GM23338 (cell line): ENCODE data around the gene RNU5D-1. TPM values are rescaled to one million over a fixed set of nuclear protein-coding genes. Genes with fewer than 3 reads are reported as not detected.

Experiments
- ATAC-seq: fragments of 200-7000 bp; cut with Tn5 transposase; 3 replicates; pipeline ENCODE4 v1.9.1; 2020
- DNase-seq: peaks from one replicate; pipeline ENCODE4 v3.0.0-alpha.2; 2015; ENCODE audit warnings: low spot score
- H2AFZ ChIP-seq: fragments of 200-600 bp; sonication (generic); 2 replicates; pipeline ENCODE4 v1.8.0; 2016; ENCODE audit warnings: antibody characterized with exemption, mild to moderate bottlenecking, moderate library complexity
- H3F3A ChIP-seq: fragments of 200-600 bp; sonication (generic); replicated peaks from 2 replicates; pipeline ENCODE4 v1.8.0; 2017; ENCODE audit warnings: antibody characterized with exemption, mixed run types, low read depth
- H3K27ac ChIP-seq: fragments of 200-600 bp; sonication (generic); 2 replicates; pipeline ENCODE4 v1.6.1; 2016; ENCODE audit warnings: low read depth
- H3K27me3 ChIP-seq: fragments of 200-600 bp; sonication (generic); 2 replicates; pipeline ENCODE4 v1.8.0; 2016; ENCODE audit warnings: mild to moderate bottlenecking, mixed run types, moderate library complexity; ENCODE audit not compliant: insufficient read depth
- H3K36me3 ChIP-seq: fragments of 200-600 bp; sonication (generic); 2 replicates; pipeline ENCODE4 v1.8.0; 2016; ENCODE audit warnings: mild to moderate bottlenecking; ENCODE audit not compliant: insufficient read depth
- H3K4me1 ChIP-seq: fragments of 200-600 bp; sonication (generic); 2 replicates; pipeline ENCODE4 v1.8.0; 2016; ENCODE audit warnings: mild to moderate bottlenecking, moderate library complexity; ENCODE audit not compliant: insufficient read depth
- H3K4me2 ChIP-seq: fragments of 200-600 bp; sonication (generic); 2 replicates; pipeline ENCODE4 v1.7.1; 2017; ENCODE audit warnings: mixed run types
- H3K4me3 ChIP-seq: fragments of 200-600 bp; sonication (generic); 2 replicates; pipeline ENCODE4 v1.6.1; 2016; ENCODE audit warnings: mixed run types
- H3K79me2 ChIP-seq: fragments of 200-600 bp; sonication (generic); replicated peaks from 2 replicates; pipeline ENCODE4 v1.8.0; 2017; ENCODE audit warnings: mild to moderate bottlenecking; ENCODE audit not compliant: insufficient read depth
- H3K9me2 ChIP-seq: fragments of 200-600 bp; sonication (generic); 2 replicates; pipeline ENCODE4 v1.8.0; 2017; ENCODE audit not compliant: insufficient read depth
- H4K20me1 ChIP-seq: fragments of 200-600 bp; sonication (generic); replicated peaks from 2 replicates; pipeline ENCODE4 v1.8.0; 2017; ENCODE audit warnings: mild to moderate bottlenecking; ENCODE audit not compliant: insufficient read depth
- H3K27ac Mint-ChIP-seq: 2 replicates; pipeline ENCODE4 v1.8.0; 2020; ENCODE audit warnings: inconsistent platforms, mild to moderate bottlenecking, moderate library complexity, mixed read lengths
- H3K27me3 Mint-ChIP-seq: 3 replicates; pipeline ENCODE4 v1.8.0; 2022; ENCODE audit warnings: low read depth, mild to moderate bottlenecking, moderate library complexity, mixed read lengths, inconsistent platforms; ENCODE audit not compliant: insufficient read depth, poor library complexity
- H3K36me3 Mint-ChIP-seq: 3 replicates; pipeline ENCODE4 v1.8.0; 2021; ENCODE audit warnings: low read depth, mild to moderate bottlenecking, inconsistent platforms, moderate library complexity, mixed read lengths
- H3K4me1 Mint-ChIP-seq: 3 replicates; pipeline ENCODE4 v1.8.0; 2020; ENCODE audit warnings: mild to moderate bottlenecking, inconsistent platforms, mixed read lengths
- H3K4me3 Mint-ChIP-seq: 3 replicates; pipeline ENCODE4 v1.8.0; 2021; ENCODE audit warnings: moderate library complexity, mild to moderate bottlenecking, inconsistent platforms, mixed read lengths
- H3K9me3 Mint-ChIP-seq: 3 replicates; pipeline ENCODE4 v1.8.0; 2020; ENCODE audit warnings: moderate library complexity, mild to moderate bottlenecking, inconsistent platforms, mixed read lengths
- CREB1 ChIP-seq: fragments of 250-450 bp; sonication (Bioruptor Pico); IDR thresholded peaks from 2 replicates; pipeline ENCODE4 v1.5.0; 2020; ENCODE audit warnings: low read depth, mild to moderate bottlenecking, moderate library complexity
- CTCF ChIP-seq, 2 experiments: fragments of 200-600 bp in 1 of 2; sonication (generic) in 1 of 2; conservative IDR thresholded peaks; 2 replicates each; pipeline versions ENCODE4 v1.5.1 to v1.6.1; 2016 to 2017; ENCODE audit warnings: antibody characterized with exemption in 2 of 2, low read depth in 2 of 2, mild to moderate bottlenecking in 2 of 2, moderate library complexity in 1 of 2
- EZH2phosphoT487 ChIP-seq: fragments of 200-600 bp; sonication (generic); IDR thresholded peaks from one replicate; pipeline ENCODE4 v1.8.1; 2018; ENCODE audit warnings: antibody characterized with exemption; ENCODE audit not compliant: unreplicated experiment
- JUNB ChIP-seq: IDR thresholded peaks from one replicate; pipeline ENCODE4 v1.6.1; 2016; ENCODE audit warnings: antibody characterized with exemption; ENCODE audit not compliant: unreplicated experiment
- STAT1 ChIP-seq: IDR thresholded peaks from one replicate; pipeline ENCODE4 v1.6.1; 2016; ENCODE audit warnings: antibody characterized with exemption; ENCODE audit not compliant: unreplicated experiment
- ZNF331 ChIP-seq: fragments of 250-450 bp; sonication (Bioruptor Pico); IDR thresholded peaks from 2 replicates; pipeline ENCODE4 v1.5.0; 2020; ENCODE audit warnings: low read depth, mild to moderate bottlenecking, moderate library complexity
- ZNF462 ChIP-seq: fragments of 250-450 bp; sonication (Bioruptor Pico); IDR thresholded peaks from 2 replicates; pipeline ENCODE4 v1.5.0; 2020; ENCODE audit warnings: mild to moderate bottlenecking, moderate library complexity
- polyA plus RNA-seq: library from polyadenylated mRNA; unstranded; fragments of >200 nt; fragmentation: Nextera tagmentation; extraction: Ambion mirVana; gene quantifications from 2 replicates; pipeline ENCODE4 v1.2.1, GENCODE V29; 2016
- total RNA-seq: library from RNA; depleted of rRNA; stranded (reverse); fragments of >200 nt; shearing (Covaris generic); gene quantifications from 2 replicates; pipeline ENCODE4 v1.2.3, GENCODE V29; 2014

Gene RNU5D-1
- total and polyA plus RNA-seq, 2 experiments from 2014 or later = not detected

DNA sequence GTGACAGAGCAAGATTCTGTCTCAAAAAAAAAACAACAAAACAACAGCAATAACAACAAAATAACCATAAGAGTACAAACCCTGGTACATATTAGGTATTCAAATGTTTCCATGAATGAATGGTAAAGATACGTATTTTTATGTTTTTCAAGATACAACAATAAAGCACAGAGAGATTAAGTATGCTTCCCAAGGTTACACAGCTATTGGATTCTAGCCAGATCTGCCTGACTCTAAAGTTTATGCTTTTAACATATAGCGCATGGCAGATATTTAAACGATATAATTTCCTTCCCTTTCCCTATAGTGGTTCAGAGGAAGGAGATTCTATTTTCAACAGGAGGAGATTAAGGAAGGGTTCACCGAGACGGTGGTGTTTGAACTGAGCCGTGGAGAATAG lies 25.5 kb downstream of the RNU5D-1 start:
- H3K27me3 Mint-ChIP-seq = peaks cover 7% of the 10 kb centered on the region
- peaks cover 15% of the 10 kb centered on the region for H3K4me1 Mint-ChIP-seq
- peaks cover 11% of the 10 kb centered on the region for H3K36me3 Mint-ChIP-seq
- Histone ChIP-seq H4K20me1 (no peaks in the 10 kb centered on the region), H3K36me3 (no peaks in the 10 kb centered on the region), H3K9me2 (no peaks in the 10 kb centered on the region; the same call in 1 of the 2 replicates), H3K4me3 (no peak overlapping the region), H3K79me2 (no peaks in the 10 kb centered on the region), H3K4me2 (no peak overlapping the region), H2AFZ (no peak overlapping the region), H3K4me1 (no peaks in the 10 kb centered on the region; the same call in 1 of the 2 replicates), H3K27ac (no peak overlapping the region), H3K27me3 (no peaks in the 10 kb centered on the region), H3F3A (peaks cover 3% of the 10 kb centered on the region)
- H3K27ac Mint-ChIP-seq = no peak overlapping the region
- peaks cover 13% of the 10 kb centered on the region for H3K9me3 Mint-ChIP-seq
- ATAC-seq = no peak
- DNase-seq = no peak
- no peak for TF ChIP-seq ZNF331 (CRISPR knock-in tag)
- no peak for TF ChIP-seq ZNF462 (CRISPR knock-in tag)
- TF ChIP-seq CTCF (conservative IDR thresholded peaks at IDR 0.05; ENCODE audit: low read depth in 2 of 2) = no peak
- no peak overlapping the region; the same call in 2 of the 3 replicates for H3K4me3 Mint-ChIP-seq

- H3K4me1 ChIP-seq = no peaks in the 10 kb centered on the region
- peaks cover 3% of the 10 kb centered on the region for H3F3A ChIP-seq
- Mint-ChIP-seq H3K36me3 (no peaks in the 10 kb centered on the region), H3K9me3 (no peaks in the 10 kb centered on the region), H3K27me3 (peaks cover 7% of the 10 kb centered on the region), H3K27ac (no peak overlapping the region), H3K4me3 (no peak overlapping the region), H3K4me1 (peaks cover 6% of the 10 kb centered on the region)
- H3K4me2 ChIP-seq = no peak overlapping the region
- H3K9me2 ChIP-seq = no peaks in the 10 kb centered on the region
- H3K27ac ChIP-seq = no peak overlapping the region
- H3K27me3 ChIP-seq = no peaks in the 10 kb centered on the region
- no peaks in the 10 kb centered on the region for H3K36me3 ChIP-seq
- no peaks in the 10 kb centered on the region for H4K20me1 ChIP-seq
- ATAC-seq (no peak), DNase-seq (no peak)
- no peaks in the 10 kb centered on the region for H3K79me2 ChIP-seq
- H3K4me3 ChIP-seq = no peak overlapping the region
- 0 out of 2 replicates have a peak overlapping the region, but pooled peaks have one; percentile 61 for H2AFZ ChIP-seq
- TF ChIP-seq CREB1 (CRISPR knock-in tag) (no peak), CTCF (conservative IDR thresholded peaks at IDR 0.05; ENCODE audit: low read depth in 2 of 2) (no peak), EZH2phosphoT487 (no peak), STAT1 (no peak), JUNB (no peak), ZNF331 (CRISPR knock-in tag) (no peak)
Measured at GRCh38 chr1:44701141-44701573, 29.8 kb downstream of the RNU5D-1 start.
